NCI-H446 treated with DMSO at 0.1 percent for 48 hours (cell line): ENCODE measurements around the gene HS3ST2.
"Not testable (repeated sequence)": the region's sequence is repeated elsewhere in the genome, so short reads cannot be mapped to it uniquely, and the experiment has no call there.

Experiments
- DNase-seq: peaks from one replicate; lab custom pipeline; 2025; lab: John Stamatoyannopoulos, UW

HS3ST2 gene

DNA sequence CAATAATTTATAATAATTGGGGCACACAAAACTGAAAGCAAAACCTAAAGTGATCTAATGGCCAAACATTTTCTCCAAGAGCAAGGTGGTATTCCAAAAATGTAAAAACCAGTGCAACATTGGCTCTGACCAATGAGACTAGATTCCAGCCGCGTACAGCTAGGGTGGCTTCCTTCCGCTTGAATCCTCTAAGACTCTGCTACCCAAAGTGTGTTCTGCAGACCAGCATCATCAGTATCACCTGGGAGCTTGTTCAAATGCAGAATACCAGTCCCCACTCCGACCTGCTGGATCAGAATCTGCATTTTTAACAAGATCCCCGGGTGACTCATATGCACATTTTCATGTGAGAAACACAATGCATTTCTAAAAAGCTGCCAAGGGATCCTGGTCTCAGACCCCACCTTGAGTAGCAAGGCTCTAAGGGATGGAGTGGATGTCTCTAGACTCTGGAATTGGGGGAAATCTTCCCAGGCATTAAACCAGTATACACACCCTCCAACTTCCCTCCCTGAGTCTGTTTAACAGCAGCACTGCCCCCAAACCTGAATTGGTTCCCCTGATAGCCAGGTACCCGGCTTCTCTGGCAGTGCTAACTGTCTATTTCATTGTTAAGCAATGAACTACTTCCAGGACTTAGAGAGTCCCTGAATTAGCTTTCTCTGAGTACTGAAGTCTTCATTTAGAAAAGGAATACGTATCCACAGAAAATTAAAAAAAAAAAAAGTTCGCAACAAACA, 118.2 kb downstream of the HS3ST2 start:
- no peak for DNase-seq

DNA sequence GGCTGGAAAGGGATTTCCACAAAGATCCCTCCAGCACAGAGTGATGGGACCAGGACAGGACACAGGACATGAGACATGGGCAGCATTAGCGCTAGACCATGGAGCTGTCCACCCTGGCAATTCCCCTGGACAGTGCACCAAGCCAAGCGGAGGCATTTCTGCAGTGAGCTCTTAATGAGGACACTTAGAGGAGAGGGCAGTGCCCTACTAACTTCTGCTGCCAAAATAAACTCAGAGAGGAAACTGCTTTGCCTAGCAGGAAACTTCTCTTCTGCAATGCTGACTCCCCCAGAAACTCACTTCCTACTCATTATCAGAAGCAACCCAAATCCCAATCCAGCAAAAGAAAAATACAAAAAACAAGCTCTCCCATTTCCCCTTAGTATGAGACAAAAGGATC, 119.2 kb downstream of the HS3ST2 start:
- DNase-seq, result no peak

DNA sequence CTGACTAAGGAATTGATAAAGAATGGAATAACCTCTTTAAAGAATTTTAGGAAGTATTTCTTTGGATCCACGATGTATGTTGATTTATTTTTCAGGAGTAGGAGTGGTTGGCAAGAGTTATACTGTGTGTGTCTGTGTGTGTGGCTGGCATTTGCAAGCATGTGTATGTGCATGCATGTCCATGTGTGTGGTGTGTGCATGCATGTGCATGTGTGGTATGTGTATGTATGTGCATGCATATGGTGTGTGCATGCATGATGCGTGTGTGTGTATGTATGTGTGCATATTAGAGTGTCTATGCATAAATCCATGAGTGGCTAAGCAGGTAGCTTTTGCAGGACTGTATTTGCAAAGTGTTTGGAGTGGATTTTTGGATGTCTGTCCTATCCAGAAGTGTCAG, 120.8 kb downstream of the HS3ST2 start:
- no peak for DNase-seq

DNA sequence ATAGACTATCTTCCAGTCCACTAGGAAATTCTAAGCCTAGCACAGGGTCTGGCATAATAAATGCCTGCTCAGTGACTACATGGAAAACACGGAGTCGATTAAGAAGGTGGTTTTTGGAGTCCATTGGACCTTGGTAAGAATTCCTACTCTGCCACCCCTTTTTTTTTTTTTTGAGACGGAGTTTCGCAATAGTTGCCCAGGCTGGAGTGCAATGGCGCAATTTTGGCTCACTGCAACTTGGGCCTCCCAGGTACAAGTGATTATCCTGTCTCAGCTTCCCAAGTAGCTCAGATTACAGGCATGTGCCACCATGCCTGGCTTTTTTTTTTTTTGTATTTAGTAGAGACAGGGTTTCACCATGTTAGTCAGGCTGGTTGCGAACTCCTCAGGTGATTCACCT, 123.2 kb downstream of the HS3ST2 start:
- no peak for DNase-seq

DNA sequence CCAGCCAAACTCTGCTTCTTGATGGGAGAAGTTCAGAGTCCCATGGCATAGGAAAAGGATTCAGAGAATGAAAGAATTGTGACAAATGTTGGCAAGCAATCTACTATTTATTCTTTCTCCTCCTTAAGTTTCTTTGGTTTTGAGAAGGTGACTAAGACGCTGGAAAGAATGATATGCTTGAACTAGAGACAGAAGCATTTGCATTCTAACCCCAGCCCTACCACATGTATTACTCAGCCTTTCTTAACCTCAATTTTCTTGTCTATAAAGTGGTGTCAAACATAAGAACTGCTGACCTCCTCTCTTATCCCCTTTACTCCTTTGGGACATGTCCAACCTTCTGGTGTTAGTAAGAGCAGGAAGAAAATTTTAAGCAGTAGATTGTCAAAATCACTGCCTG, 124.7 kb downstream of the HS3ST2 start:
- DNase-seq, result no peak

DNA sequence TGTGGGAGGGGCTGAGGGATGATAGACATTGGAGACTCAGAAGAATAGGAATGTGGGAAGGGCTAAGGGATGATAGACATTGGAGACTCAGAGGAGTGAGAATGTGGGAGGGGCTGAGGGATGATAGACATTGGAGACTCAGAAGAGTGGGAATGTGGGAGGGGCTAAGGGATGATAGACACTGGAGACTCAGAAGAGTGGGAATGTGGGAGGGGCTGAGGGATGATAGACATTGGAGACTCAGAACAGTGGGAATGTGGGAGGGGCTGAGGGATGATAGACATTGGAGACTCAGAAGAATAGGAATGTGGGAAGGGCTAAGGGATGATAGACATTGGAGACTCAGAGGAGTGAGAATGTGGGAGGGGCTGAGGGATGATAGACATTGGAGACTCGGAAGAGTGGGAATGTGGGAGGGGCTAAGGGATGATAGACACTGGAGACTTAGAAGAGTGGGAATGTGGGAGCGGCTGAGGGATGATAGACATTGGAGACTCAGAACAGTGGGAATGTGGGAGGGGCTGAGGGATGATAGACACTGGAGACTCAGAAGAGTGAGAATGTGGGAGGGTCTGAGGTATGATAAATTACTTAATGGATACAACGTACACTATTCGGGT, 125.9 kb downstream of the HS3ST2 start:
- DNase-seq, result not testable (repeated sequence)

DNA sequence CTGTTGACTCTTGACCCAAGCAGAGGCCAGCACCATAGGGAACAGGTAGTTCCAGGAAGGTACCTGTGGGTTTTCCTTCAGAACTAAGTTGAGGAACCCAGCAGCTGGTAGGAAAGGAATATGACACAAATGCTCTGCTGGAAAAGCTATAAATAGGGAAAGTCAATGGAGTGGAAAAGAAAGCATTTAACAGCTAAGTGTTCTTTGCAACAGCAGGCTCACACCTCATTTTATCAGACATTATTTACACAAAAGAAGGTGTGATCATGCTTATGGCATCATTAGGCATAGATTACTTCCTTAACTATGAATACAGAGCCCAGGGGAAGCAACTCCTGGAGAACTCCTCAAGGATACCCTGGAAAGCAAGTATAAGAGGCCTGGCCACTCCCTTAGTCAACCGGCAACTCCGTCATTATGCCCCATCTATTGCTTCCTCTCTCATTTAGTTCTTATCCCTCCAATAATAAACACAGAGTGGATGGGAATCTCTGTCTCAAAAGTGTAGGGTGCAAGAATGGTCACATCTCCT, 128.1 kb downstream of the HS3ST2 start:
- DNase-seq, result no peak

DNA sequence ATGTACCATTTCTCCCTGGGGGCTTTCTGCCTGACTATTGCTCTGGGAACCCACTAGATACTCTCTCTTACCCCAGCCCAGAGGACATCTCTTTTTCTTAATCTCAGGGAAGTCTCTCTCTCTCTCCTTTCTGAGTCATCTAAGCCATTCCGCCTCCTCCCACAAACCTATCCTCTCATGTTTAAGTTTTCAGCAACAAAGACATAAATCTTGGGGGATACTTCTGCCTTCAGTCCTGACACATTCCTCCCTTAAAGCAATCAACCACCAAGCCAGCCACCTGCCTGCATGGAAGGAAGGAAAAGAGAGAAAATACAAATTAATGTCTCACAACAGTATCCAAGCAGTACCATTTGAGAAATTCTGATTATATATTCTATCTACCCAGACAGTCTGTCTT, 128.8 kb downstream of the HS3ST2 start:
- DNase-seq, result no peak

DNA sequence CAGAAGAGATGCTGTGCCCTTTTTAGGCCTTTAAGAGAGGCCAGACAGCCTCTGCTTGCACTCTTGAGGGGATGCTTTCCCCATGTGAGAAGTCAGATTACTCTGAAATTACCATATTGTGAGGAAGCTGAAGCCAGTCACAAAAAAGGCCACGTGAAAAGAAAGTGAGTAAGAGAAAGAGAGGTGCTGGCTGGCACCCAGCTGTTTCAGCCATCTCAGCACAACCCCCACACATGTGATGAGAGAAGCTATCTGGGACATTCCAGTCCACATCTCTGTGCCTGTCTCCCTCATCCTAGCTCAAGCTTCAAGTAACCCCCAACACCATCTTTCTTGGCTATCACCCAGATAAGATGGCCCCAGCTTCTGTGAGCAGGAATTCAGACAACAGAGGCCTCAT, 131.4 kb downstream of the HS3ST2 start:
- no peak for DNase-seq

DNA sequence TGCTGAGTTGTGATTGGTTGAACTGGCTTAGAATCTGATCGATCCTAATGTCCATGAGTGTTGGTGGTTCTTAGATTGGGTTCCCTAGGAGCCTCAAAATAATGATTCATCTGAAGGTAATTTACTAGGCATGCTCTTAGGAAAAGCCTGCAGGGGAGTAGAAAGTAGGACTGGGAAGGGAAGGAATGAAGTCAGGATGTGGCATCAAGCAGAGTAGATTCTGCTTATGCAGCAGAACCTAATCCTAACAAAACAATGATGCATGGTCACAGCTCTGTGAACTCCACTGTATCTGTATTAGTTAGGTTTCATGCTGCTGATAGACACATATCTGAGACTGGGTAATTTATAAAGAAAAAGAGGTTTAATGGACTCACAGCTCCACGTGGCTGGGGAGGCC, 132.5 kb downstream of the HS3ST2 start:
- no peak for DNase-seq

DNA sequence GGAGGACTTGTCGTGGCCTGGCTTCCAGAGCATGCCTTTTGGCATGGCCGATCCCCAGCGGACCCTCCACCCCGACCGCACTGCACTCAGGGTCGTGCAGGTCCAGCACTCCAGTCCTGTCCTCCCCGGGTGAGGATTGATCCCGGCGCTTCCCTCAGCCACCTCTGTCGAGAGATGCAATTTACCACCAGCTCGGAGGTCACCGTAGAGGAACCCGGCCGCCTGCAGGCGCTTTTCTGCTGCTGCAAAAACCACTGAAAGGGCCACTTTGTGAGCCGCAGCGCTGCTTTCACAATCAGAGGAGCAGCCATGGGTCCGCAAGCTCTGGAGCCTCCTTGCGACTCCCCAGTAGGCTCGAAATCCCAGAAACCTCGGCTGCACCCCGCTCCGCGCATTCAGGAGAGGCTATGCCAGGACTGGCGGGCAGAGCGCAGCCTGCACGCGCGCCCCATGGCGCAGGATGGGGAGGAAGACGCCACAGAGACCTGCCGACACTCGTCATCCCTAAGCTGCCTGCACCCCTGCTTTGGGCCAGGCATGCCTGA, 134.2 kb downstream of the HS3ST2 start:
- no peak for DNase-seq

DNA sequence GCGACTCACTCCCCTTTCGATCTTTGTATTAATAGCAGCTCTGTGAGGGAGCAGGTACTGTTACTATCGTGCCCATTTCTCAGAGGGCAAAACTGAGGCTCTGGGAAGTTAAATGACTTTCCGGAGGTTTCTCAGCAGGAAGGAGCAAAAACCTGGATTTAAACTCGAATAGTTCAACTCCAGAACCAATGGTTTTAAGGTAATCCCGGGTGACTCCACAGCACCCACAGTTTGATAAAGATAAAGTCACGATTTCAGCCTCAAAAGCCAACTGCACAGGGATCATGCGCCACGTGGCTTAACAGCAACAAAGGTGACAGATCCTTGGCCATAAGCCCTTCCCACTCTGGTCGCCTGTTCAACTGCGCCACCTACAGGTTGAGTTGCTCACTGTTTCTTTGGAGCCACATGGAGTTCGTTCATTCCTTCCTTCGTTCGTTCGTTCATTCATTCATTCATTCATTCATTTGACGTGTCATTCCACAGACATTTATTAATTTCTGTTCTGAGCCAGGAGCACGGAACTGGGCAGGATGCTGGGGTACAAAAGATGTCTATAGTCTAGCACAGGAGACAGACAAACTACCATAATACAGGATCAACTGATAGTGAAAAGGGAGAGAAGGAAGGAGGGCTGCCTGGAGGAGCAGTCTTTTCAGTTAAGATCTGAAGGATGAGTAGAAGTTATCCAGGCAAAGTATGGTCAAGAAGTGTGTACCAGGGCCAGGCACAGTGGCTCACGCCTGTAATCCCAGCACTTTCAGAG, 134.8 kb downstream of the HS3ST2 start:
- DNase-seq, result peak; percentile 2

DNA sequence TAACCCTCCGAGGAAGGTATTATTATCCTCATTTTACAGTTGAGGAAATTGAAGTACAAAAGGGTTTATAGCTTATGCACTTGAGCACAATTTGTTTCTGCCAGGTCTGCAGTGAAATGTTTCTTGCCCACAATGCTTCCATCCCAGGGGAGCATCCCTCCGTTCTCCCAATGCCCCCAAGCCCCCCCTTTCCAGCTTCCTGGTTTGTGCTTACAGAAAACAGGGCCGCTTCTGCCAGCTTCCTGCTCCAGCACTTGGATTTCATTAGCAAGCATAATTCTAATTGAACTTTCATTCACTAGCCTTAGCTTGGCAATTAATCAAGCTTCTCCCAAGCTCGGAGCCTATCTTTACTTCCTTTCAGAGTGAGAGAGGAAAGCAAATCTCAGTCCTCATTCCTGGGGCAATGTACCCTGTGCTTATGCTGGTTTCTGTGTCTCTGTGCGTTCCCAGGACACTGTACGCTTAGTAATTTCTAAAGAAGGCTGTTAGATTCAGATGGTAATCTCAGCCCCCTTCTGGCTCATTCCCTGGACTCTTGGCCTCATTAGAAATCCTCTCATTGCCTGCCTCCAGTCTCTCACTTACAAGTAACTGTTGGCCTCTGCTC, 141.6 kb downstream of the HS3ST2 start:
- DNase-seq, result no peak

DNA sequence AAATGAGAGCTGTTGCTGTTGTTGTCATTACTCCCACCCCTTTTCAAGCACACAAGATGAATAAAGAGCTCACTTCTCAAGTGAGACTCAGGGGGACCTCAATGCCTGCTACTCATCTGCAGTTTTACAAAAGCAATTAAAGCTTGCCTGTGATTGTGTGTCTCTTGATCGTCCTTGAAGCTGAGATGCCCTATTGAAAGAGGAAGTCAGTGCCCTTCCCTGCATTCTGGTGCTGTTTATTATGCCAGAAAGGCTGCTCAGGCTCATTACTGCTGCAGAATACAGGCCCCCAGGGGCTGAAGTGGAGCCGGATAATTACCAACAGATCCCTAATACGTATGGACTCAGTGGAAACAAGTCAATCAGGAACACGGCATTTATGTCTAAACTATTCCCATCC, 147.2 kb downstream of the HS3ST2 start:
- DNase-seq, result no peak

DNA sequence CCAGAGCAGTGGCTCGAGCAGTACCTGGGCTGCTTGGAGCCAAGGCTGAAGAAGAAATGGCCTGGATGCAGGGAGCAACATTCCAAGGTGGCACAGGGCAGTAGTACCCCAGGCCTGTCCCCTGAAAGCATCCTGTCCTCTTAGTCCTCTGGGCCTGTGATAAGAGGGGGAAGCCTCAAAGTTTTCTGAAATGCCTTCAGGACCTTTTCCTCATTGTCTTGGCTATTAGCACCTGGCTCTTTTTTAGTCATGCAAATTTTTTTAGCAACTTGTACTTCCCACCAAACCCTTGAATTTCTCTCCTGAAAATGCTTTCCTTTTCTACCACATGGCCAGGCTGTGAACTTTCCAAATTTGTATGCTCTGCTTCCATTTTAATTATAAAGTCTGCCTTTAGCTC, 148.9 kb downstream of the HS3ST2 start:
- DNase-seq, result no peak
